HG02943 (cell line): ENCODE results near the gene PTPA.
"Not testable (repeated sequence)": the region's sequence is repeated elsewhere in the genome, so short reads cannot be mapped to it uniquely, and the experiment has no call there.

Source experiments
- ATAC-seq: cut with Tn5 transposase; IDR thresholded peaks from one replicate; pipeline ENCODE4 v1.9.1; 2021; ENCODE audit warnings: mild to moderate bottlenecking, low read depth, moderate library complexity; ENCODE audit not compliant: unreplicated experiment

PTPA gene

GRCh38 chr9:129149442-129149841 lies 38.2 kb downstream of the PTPA start:
- no peak for ATAC-seq

GRCh38 chr9:129150122-129150521 lies 38.9 kb downstream of the PTPA start:
- ATAC-seq = no peak

GRCh38 chr9:129150672-129151211 lies 39.5 kb downstream of the PTPA start:
- no peak for ATAC-seq

GRCh38 chr9:129151469-129151868 lies 40.3 kb downstream of the PTPA start:
- ATAC-seq = no peak

- ATAC-seq = no peak
Measured at GRCh38 chr9:129154866-129155477, 43.8 kb downstream of the PTPA start.

GRCh38 chr9:129156163-129156562 lies 44.9 kb downstream of the PTPA start:
- no peak for ATAC-seq

- no peak for ATAC-seq
Measured at GRCh38 chr9:129160712-129161533, 49.7 kb downstream of the PTPA start.

- ATAC-seq = no peak
Measured at GRCh38 chr9:129161534-129161837, 50.3 kb downstream of the PTPA start.

- ATAC-seq = no peak
Measured at GRCh38 chr9:129162497-129163197, 51.4 kb downstream of the PTPA start.

GRCh38 chr9:129163198-129163670 lies 52.0 kb downstream of the PTPA start:
- not testable (repeated sequence) for ATAC-seq

- no peak for ATAC-seq
Measured at GRCh38 chr9:129163753-129164152, 52.5 kb downstream of the PTPA start.

GRCh38 chr9:129164246-129164930 lies 53.2 kb downstream of the PTPA start:
- ATAC-seq = no peak

GRCh38 chr9:129165198-129165597 lies 54.0 kb downstream of the PTPA start:
- no peak for ATAC-seq

- no peak for ATAC-seq
Measured at GRCh38 chr9:129166623-129167557, 55.7 kb downstream of the PTPA start.

- no peak for ATAC-seq
Measured at GRCh38 chr9:129170229-129170628, 59.0 kb downstream of the PTPA start.

GRCh38 chr9:129171993-129172751 lies 61.0 kb downstream of the PTPA start:
- ATAC-seq = no peak

- ATAC-seq = no peak
Measured at GRCh38 chr9:129172816-129173215, 61.6 kb downstream of the PTPA start.

GRCh38 chr9:129173296-129174101 lies 62.3 kb downstream of the PTPA start:
- no peak for ATAC-seq
